Lower leg skin (tissue), 3 donors: Measurements from ENCODE around the gene NCOA1.

Experiments used
- POLR2A ChIP-seq, 2 donors: fragments of 450-650 bp; IDR thresholded peaks; one replicate each; pipeline ENCODE4 v1.6.1; 2016 to 2017; ENCODE audit warnings: antibody characterized with exemption in 2 of 2, mild to moderate bottlenecking in 1 of 2, moderate library complexity in 1 of 2
- TF ChIP-seq, protein P1 (sequence below), 3 donors: fragments of 450-650 bp; IDR thresholded peaks; one replicate each; pipeline ENCODE4 v1.5.1; 2016; ENCODE audit warnings: antibody characterized with exemption in 3 of 3, mild to moderate bottlenecking in 3 of 3, moderate library complexity in 2 of 3

DNA sequence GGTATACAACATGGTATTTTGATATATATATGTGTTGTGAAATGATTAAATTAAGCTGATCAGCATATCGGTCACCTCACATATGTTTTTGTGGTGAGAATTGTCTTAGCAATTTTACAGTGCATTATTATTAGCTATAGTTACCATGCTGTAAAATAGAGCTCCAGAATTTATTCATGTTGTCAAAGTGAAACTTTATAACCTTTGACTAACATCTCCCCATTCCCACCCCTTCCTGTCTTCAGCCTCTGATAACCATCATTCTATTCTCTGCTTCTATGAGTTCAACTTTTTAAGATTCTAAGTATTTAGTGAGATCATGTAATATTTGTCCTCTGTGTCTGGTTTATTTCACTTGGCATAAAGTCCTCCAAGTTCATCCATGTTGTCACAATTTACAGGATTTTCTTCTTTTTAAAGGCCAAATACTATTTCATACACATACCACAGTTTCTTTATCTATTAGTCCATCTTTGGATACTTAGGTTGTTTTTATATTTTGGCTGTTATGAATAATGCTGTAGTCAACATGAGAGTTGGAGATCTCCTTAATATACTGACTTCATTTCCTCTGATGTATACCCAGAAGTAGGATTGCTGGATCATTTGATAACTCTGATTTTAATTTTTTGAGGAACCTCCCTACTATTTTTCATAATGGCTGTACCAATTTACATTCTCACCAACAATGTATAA is 30.3 kb downstream of the NCOA1 start:
- TF ChIP-seq, protein P1, sequence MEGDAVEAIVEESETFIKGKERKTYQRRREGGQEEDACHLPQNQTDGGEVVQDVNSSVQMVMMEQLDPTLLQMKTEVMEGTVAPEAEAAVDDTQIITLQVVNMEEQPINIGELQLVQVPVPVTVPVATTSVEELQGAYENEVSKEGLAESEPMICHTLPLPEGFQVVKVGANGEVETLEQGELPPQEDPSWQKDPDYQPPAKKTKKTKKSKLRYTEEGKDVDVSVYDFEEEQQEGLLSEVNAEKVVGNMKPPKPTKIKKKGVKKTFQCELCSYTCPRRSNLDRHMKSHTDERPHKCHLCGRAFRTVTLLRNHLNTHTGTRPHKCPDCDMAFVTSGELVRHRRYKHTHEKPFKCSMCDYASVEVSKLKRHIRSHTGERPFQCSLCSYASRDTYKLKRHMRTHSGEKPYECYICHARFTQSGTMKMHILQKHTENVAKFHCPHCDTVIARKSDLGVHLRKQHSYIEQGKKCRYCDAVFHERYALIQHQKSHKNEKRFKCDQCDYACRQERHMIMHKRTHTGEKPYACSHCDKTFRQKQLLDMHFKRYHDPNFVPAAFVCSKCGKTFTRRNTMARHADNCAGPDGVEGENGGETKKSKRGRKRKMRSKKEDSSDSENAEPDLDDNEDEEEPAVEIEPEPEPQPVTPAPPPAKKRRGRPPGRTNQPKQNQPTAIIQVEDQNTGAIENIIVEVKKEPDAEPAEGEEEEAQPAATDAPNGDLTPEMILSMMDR (IDR thresholded peaks at IDR 0.05), result no peak
- no peak for TF ChIP-seq POLR2A (IDR thresholded peaks at IDR 0.05)
